GM10266 (cell line): ENCODE data around the gene MICAL2.

Experiments used
- DNase-seq: peaks from one replicate; pipeline ENCODE4 v3.0.0; 2012; ENCODE audit errors: extremely low spot score
- CTCF ChIP-seq: IDR thresholded peaks from 2 replicates; pipeline ENCODE4 v1.5.1; 2012; ENCODE audit warnings: mild to moderate bottlenecking, low read depth; ENCODE audit not compliant: control insufficient read depth, insufficient read depth; ENCODE audit errors: missing control alignments

The MICAL2 gene

GRCh38 chr11:12073436-12073835 is 37.0 kb upstream of the MICAL2 start:
- TF ChIP-seq CTCF: no peak
- DNase-seq: no peak

- no peak for DNase-seq
- TF ChIP-seq CTCF: no peak
Observed at GRCh38 chr11:12073886-12074285, 36.5 kb upstream of the MICAL2 start.

GRCh38 chr11:12074529-12075195 is 35.7 kb upstream of the MICAL2 start:
- no peak for DNase-seq
- no peak for TF ChIP-seq CTCF

- TF ChIP-seq CTCF: no peak
- no peak for DNase-seq
Observed at GRCh38 chr11:12075291-12075690, 35.1 kb upstream of the MICAL2 start.

GRCh38 chr11:12075822-12076821 is 34.3 kb upstream of the MICAL2 start:
- no peak for DNase-seq
- TF ChIP-seq CTCF: no peak

GRCh38 chr11:12076840-12077534 is 33.4 kb upstream of the MICAL2 start:
- no peak for TF ChIP-seq CTCF

More at GRCh38 chr11:12076840-12077534, 33.4 kb upstream of the MICAL2 start:
- DNase-seq: no peak
